Activated T-helper 1 cell treated with anti-CD3 and anti-CD28 coated beads, Interleukin-12 subunit alpha, Interleukin-12 subunit beta, Interleukin-2, Interleukin-4 antibody, amounts not matched to agents 30 ng/mL and 10 ng/mL and 1 ng/mL, durations not matched to agents 14 hours and 24 hours and 36 hours (primary cell): Measurements from ENCODE around the gene PLD1. TPM values are rescaled to one million over a fixed set of nuclear protein-coding genes. Genes with fewer than 3 reads are reported as not detected.
"Not testable (repeated sequence)": the region's sequence is repeated elsewhere in the genome, so short reads cannot be mapped to it uniquely, and the experiment has no call there.

Source experiments
- DNase-seq: peaks from one replicate; pipeline ENCODE4 v3.0.0; 2021; ENCODE audit warnings: low spot score
- H3K27ac Mint-ChIP-seq: one replicate; pipeline ENCODE4 v1.8.0; 2021; ENCODE audit warnings: mild to moderate bottlenecking, mixed read lengths
- H3K27me3 Mint-ChIP-seq: one replicate; pipeline ENCODE4 v1.8.0; 2022; ENCODE audit warnings: mild to moderate bottlenecking, moderate library complexity, mixed read lengths; ENCODE audit not compliant: insufficient read depth
- H3K36me3 Mint-ChIP-seq: one replicate; pipeline ENCODE4 v1.8.0; 2021; ENCODE audit warnings: low read depth, mixed read lengths
- H3K4me1 Mint-ChIP-seq: one replicate; pipeline ENCODE4 v1.8.0; 2021; ENCODE audit warnings: low read depth, mixed read lengths
- H3K4me3 Mint-ChIP-seq: one replicate; pipeline ENCODE4 v1.8.0; 2021; ENCODE audit warnings: mild to moderate bottlenecking, moderate library complexity, mixed read lengths
- H3K9me3 Mint-ChIP-seq: one replicate; pipeline ENCODE4 v1.8.0; 2021; ENCODE audit warnings: mixed read lengths
- intact Hi-C: fragments of 100-400 bp; cut with micrococcal nuclease; formaldehyde crosslinking; loops from one replicate; pipeline ENCODE4 v1.15.1; 2024
- total RNA-seq: library from RNA; stranded (reverse); gene quantifications from 2 replicates; pipeline ENCODE4 v1.2.3, GENCODE V29; 2022

The PLD1 gene
- total RNA-seq, 1 donor from 2014 or later: 0.29 TPM

DNA sequence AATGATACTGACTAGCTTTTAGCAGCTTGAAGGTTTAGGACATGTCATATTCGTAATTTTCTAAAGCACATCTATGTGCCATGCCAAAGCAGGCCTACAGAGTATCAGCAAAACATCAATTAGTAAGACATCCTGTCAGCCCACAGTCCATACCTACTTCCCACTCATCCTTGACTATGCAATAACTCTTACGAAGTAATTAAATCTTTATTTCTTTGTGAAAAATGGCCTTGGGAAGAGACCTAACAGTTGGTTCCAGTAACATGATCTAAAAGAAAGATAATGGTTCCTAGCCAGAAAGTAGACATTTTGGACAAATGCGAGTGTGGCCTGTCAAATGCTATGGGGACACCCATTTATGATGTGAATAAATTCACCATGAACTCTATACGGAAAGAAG, 177.5 kb downstream of the PLD1 start:
- DNase-seq: no peak
- Mint-ChIP-seq H3K27ac (no peak overlapping the region), H3K27me3 (peaks cover 3% of the 10 kb centered on the region), H3K4me1 (no peaks in the 10 kb centered on the region), H3K36me3 (no peaks in the 10 kb centered on the region), H3K9me3 (no peaks in the 10 kb centered on the region), H3K4me3 (no peak overlapping the region)
- intact Hi-C loops: no loop called here

DNA sequence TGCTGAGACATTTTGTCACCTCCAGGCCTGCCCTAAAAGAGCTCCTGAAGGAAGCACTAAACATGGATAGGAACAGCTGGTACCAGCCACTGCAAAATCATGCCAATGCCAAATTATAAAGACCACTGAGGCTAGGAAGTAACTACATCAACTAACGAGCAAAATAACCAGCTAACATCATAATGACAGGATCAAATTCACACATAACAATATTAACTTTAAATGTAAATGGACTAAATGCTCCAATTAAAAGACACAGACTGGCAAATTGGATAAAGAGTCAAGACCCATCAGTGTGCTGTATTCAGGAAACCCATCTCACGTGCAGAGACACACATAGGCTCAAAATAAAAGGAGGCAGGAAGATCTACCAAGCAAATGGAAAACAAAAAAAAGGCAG, 183.5 kb downstream of the PLD1 start:
- H3K36me3 Mint-ChIP-seq, DNase-seq, H3K4me3 Mint-ChIP-seq, H3K4me1 Mint-ChIP-seq, H3K27me3 Mint-ChIP-seq, H3K27ac Mint-ChIP-seq, intact Hi-C loops, H3K9me3 Mint-ChIP-seq: not testable (repeated sequence)

DNA sequence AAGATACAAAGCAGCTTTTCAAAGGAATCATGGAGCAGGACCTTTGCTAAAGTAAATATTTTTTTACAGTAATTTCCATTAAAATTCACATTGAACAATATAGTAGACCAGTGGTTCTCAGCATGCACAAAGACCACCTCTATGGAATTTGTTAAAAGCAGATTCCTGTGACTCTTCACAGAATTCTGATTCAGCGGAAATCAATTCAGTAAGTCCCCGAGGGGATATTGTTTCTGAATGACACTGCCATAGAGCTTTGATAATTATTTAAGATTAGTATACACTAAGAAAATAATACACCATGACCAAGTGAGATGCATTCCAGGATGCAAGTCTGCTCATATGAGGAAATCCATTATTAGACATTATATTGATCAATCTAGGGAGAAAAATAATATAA, 188.2 kb downstream of the PLD1 start:
- DNase-seq: no peak
- no peaks in the 10 kb centered on the region for H3K36me3 Mint-ChIP-seq
- peaks cover 2% of the 10 kb centered on the region for H3K27me3 Mint-ChIP-seq
- H3K4me1 Mint-ChIP-seq: no peaks in the 10 kb centered on the region
- no peaks in the 10 kb centered on the region for H3K9me3 Mint-ChIP-seq
- intact Hi-C loops: no loop called here
- H3K27ac Mint-ChIP-seq: no peak overlapping the region
- no peak overlapping the region for H3K4me3 Mint-ChIP-seq

DNA sequence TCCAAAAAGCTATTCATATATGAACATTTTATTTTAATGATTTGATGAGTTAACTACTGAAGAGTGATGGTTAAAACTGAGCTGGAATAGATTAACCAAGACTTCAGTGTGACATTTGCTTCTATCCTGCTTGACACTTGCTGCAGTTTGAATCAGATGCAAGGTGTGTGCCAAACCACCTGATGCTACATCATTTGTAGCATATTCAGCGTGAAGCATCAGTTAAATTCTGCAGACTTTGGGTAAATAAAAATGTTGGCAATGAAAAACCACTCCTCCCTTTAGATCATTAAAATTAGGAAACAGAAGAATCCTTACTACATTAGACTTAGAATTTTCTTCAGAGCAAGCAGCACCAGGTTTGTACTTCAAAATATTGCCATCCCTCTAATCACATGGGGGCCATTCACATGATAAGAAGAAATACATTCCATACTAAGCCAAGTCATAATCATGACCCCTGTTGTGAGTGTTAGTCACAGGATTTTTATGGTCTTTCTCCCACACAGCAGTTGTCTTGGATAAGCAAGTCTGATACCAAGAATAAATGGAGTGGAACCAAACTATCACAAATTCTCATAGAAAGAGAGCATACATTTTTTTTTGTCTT, 189.4 kb downstream of the PLD1 start:
- Mint-ChIP-seq H3K27me3 (peaks cover 8% of the 10 kb centered on the region), H3K4me1 (no peaks in the 10 kb centered on the region), H3K9me3 (no peaks in the 10 kb centered on the region), H3K4me3 (no peak overlapping the region), H3K36me3 (no peaks in the 10 kb centered on the region), H3K27ac (no peak overlapping the region)
- DNase-seq: no peak
- intact Hi-C loops: no loop called here

DNA sequence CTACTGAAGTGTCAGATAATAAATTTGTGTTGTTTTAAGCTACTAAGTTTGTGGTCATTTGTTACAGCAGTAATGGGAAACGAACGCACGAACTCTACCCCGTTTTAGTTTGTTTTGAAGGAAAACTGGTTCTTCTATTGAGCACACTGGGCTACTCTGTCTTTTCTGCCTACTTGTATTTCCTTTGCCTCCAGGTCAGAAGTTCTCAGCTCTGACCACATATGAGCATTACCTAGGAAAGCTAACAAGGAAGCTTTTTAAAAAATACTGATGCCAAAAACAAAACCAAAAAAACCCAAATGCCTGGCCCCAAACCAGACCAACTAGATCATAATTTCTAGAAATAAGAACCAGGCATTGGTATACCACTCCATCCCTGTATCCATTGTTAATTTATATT, 193.5 kb downstream of the PLD1 start:
- intact Hi-C loops: no loop called here
- no peaks in the 10 kb centered on the region for H3K36me3 Mint-ChIP-seq
- DNase-seq: no peak
- H3K27ac Mint-ChIP-seq: no peak overlapping the region
- peaks cover 17% of the 10 kb centered on the region for H3K27me3 Mint-ChIP-seq
- H3K9me3 Mint-ChIP-seq: no peaks in the 10 kb centered on the region
- no peak overlapping the region for H3K4me3 Mint-ChIP-seq
- H3K4me1 Mint-ChIP-seq: no peaks in the 10 kb centered on the region

DNA sequence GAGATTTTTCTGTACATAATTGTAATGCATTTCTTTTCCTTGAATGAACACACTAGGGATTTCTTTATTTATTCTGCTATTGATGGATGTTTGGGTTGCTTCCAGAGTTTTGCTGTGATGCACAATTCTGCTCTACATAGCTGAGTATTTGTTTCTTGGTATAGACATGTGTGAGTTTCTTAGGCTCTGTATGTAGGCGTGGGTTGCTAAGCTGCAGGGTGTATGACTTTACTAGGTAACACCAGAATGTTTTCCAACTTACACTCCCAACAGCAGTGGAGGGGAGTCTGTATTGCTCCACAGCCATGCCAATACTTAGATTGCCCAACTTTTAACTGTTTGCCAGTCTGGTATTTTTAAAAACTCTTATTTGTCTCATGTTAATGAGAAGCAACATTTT, 194.6 kb downstream of the PLD1 start:
- Mint-ChIP-seq H3K27me3 (peaks cover 19% of the 10 kb centered on the region), H3K36me3 (no peaks in the 10 kb centered on the region), H3K27ac (no peak overlapping the region), H3K4me1 (no peaks in the 10 kb centered on the region), H3K9me3 (no peaks in the 10 kb centered on the region), H3K4me3 (no peak overlapping the region)
- no peak for DNase-seq
- intact Hi-C loops: no loop called here

DNA sequence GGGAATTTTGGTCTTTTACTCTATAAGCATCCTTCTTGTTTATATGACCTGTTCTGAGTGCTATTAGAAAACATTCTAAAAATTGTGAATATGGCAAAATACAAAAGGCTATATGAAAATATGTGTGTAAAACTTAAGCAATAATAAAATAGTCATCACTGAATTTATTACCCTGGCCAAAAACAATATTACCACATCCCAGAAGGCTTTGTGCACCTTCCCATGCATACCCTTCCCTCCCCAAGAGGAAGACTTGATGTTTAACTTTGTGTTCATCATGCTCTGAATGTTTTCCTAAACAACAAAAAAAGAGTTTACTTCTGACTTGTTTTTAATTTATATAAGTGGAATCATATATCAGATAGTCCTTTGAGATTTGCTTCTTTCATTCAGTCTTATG, 195.0 kb downstream of the PLD1 start:
- no peaks in the 10 kb centered on the region for H3K9me3 Mint-ChIP-seq
- no peak for DNase-seq
- no peaks in the 10 kb centered on the region for H3K36me3 Mint-ChIP-seq
- no peak overlapping the region for H3K4me3 Mint-ChIP-seq
- no peaks in the 10 kb centered on the region for H3K4me1 Mint-ChIP-seq
- peaks cover 19% of the 10 kb centered on the region for H3K27me3 Mint-ChIP-seq
- no peak overlapping the region for H3K27ac Mint-ChIP-seq
- intact Hi-C loops: no loop called here

DNA sequence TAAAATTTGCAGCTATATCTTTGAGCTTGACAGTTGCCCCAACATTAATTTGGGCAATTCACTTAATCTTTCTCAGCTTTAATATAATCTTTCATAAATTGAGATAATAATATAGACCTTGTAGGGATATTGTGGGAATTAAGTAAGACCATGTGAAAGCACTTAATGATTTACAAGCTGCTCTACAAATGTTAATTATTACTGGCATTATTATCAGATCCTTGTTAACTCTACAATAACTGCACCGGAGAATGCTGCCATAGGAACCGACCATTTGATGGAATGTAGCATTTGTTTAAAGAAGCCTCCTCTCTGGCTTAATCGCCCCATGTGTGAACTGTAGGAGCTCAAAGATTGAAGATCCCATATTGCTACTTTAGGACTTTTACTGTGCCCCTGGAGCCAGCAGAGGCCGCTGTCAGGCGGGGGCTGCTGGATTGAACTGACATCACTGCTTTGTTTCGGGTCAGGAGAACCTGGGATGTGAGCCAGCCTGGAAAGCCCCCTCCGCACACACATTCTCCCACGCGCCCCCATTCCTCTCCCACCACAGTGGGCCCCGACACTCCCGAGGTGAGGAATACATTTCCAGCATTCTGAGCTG, 195.9 kb downstream of the PLD1 start:
- no peaks in the 10 kb centered on the region for H3K36me3 Mint-ChIP-seq
- no peaks in the 10 kb centered on the region for H3K9me3 Mint-ChIP-seq
- H3K4me1 Mint-ChIP-seq: no peaks in the 10 kb centered on the region
- intact Hi-C loops: loop anchor here (1.0 kb wide), 1 partner anchor 158 kb away; no protein-coding TSS in a partner anchor
- peaks cover 19% of the 10 kb centered on the region for H3K27me3 Mint-ChIP-seq
- H3K27ac Mint-ChIP-seq: no peak overlapping the region
- no peak overlapping the region for H3K4me3 Mint-ChIP-seq
- no peak for DNase-seq

DNA sequence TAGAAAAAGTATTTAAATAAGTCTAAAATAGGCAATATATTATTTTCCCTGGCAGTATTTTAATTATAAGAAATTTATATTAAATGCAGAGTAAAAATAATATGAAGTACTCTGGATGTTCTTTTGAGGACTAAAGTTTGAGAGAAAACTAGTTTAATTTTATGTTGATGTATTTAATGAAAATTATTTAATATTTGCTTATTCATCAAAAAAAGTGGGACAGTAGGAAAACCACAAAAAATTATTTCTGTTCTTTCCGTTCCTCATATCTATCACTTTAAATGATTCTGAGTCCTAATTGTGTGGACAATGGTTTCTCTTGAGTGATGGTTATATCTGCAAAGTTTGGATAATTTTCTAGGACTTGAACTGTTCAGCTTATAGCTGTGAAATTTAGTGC, 202.8 kb downstream of the PLD1 start:
- no peak overlapping the region for H3K4me3 Mint-ChIP-seq
- intact Hi-C loops: no loop called here
- no peaks in the 10 kb centered on the region for H3K4me1 Mint-ChIP-seq
- no peaks in the 10 kb centered on the region for H3K9me3 Mint-ChIP-seq
- no peaks in the 10 kb centered on the region for H3K36me3 Mint-ChIP-seq
- H3K27ac Mint-ChIP-seq: no peak overlapping the region
- peaks cover 14% of the 10 kb centered on the region for H3K27me3 Mint-ChIP-seq
- DNase-seq: no peak

DNA sequence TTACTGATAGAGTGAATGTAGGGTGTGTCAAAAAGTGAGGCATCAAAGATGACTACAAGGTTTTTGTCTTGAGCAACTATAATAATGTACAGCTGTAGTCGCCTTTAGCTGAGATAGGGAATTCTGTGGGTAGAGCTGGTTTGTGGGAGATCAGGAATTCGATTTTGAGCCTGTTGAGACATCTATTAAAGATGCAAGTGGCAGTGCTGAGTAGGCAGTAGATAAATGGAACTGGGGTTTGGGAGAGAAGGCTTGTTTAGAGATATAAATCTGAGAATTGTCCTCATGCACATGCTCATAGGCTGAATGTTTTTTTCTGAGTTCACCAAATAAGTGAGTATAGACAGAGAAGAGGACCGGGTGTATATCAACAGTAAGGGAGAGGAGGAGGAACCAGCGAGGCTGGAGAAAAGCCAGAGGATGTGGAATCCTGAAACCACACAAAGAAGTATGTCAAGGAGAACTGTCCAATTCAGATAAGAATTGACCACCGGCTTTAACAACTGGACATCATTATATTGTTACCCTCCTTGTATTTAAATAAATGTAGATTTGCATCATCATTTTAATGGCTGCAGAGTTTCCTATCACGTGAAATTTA, 204.0 kb downstream of the PLD1 start:
- Mint-ChIP-seq H3K36me3 (no peaks in the 10 kb centered on the region), H3K27ac (no peak overlapping the region), H3K27me3 (peaks cover 14% of the 10 kb centered on the region), H3K9me3 (no peaks in the 10 kb centered on the region), H3K4me3 (no peak overlapping the region), H3K4me1 (no peaks in the 10 kb centered on the region)
- DNase-seq: no peak
- intact Hi-C loops: no loop called here

DNA sequence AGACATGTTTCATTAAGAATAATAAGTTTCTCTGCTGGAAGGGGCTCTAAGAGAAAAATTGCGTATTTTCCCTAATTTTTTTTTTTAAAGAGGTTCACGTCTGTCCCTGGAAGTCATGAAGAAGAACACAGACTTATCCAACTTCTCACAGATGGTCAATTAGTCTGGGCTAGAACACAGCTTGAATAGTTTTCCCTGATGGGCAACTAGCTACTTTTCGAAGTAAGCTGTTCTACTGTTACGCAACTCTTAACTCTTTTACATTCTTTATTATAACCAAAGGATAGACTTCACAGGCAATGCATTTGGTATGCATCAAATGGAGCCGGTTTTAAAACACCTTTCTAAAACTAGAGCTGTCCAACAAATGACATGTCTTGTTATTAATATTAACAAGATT, 205.9 kb downstream of the PLD1 start:
- Mint-ChIP-seq H3K27ac (no peak overlapping the region), H3K36me3 (no peaks in the 10 kb centered on the region), H3K4me1 (no peaks in the 10 kb centered on the region), H3K9me3 (no peaks in the 10 kb centered on the region), H3K27me3 (peaks cover 13% of the 10 kb centered on the region), H3K4me3 (no peak overlapping the region)
- DNase-seq: no peak
- intact Hi-C loops: no loop called here

DNA sequence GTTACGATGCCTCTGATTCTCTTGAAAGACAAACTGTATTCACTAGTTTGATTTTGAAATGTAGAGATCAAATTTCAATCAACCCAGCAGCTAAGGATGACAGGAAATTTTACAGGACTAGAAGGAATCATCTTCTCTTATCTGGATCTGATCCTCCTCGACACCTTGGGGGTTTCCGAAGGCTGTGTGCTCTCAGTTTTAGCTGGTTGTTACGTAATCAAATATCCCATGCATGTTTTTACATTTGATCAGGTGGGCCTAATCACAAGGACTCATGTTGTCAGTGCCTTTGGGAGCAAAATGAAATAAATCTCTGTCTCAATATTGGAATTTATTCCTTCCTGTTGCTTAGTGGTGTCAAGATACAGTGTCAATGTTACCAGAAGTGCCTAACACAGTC, 208.2 kb downstream of the PLD1 start:
- intact Hi-C loops: no loop called here
- Mint-ChIP-seq H3K27ac (no peak overlapping the region), H3K9me3 (no peaks in the 10 kb centered on the region), H3K4me3 (no peak overlapping the region), H3K27me3 (peaks cover 7% of the 10 kb centered on the region), H3K36me3 (no peaks in the 10 kb centered on the region), H3K4me1 (no peaks in the 10 kb centered on the region)
- DNase-seq: no peak

DNA sequence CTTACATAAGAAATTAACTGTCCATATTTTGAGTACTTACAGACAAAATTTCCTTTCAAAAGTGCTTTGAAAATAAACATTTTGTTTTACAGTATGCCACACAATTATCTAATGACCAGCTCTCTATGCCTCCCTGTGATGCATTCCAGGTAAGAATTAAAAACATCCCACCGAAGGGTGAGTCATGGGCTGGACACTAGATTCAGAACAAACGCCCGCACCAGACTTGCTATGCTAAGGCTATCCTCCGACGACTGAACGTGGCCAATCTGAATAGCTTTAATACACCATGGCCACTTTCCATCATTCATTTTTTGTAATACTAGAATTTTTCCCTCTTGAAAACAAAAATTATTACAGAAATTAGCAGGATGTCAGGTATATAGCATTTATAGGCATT, 210.3 kb downstream of the PLD1 start:
- intact Hi-C loops: no loop called here
- H3K9me3 Mint-ChIP-seq: no peaks in the 10 kb centered on the region

More for the DNA sequence above, 210.3 kb downstream of the PLD1 start:
- Mint-ChIP-seq H3K4me3 (no peak overlapping the region), H3K27me3 (peaks cover 4% of the 10 kb centered on the region), H3K36me3 (no peaks in the 10 kb centered on the region), H3K27ac (no peak overlapping the region), H3K4me1 (no peaks in the 10 kb centered on the region)
- DNase-seq: no peak
